SK-N-SH treated with all-trans-retinoic acid at 6 μM for 48 hours (cell line): ENCODE measurements around the gene MINAR1.

Source experiments
- ATAC-seq: fragments of 200-7000 bp; cut with Tn5 transposase; 3 replicates; pipeline ENCODE4 v1.9.1; 2020; ENCODE audit warnings: mild to moderate bottlenecking, moderate library complexity
- ARNTL ChIP-seq: fragments of 450-650 bp; formaldehyde crosslinking; IDR thresholded peaks from 2 replicates; pipeline ENCODE4 v1.5.0; 2020; ENCODE audit warnings: low read depth, mild to moderate bottlenecking, moderate library complexity, borderline replicate concordance
- BACH2 ChIP-seq: fragments of 250-450 bp; sonication (Bioruptor Pico); IDR thresholded peaks from 2 replicates; pipeline ENCODE4 v1.9.0; 2021; ENCODE audit warnings: mild to moderate bottlenecking, borderline replicate concordance
- CSDC2 ChIP-seq: fragments of 250-450 bp; sonication (Bioruptor Pico); IDR thresholded peaks from 2 replicates; pipeline ENCODE4 v1.5.0; 2020; ENCODE audit warnings: mild to moderate bottlenecking, moderate library complexity
- CSRNP3 ChIP-seq: fragments of 250-450 bp; sonication (Bioruptor Pico); IDR thresholded peaks from 2 replicates; pipeline ENCODE4 v1.5.1; 2021; ENCODE audit warnings: mild to moderate bottlenecking, moderate library complexity
- ESRRG ChIP-seq: fragments of 250-450 bp; sonication (Bioruptor Pico); IDR thresholded peaks from 2 replicates; pipeline ENCODE4 v1.6.1; 2021; ENCODE audit warnings: mild to moderate bottlenecking
- GLIS3 ChIP-seq: fragments of 250-450 bp; sonication (Bioruptor Pico); IDR thresholded peaks from 2 replicates; pipeline ENCODE4 v1.5.0; 2020; ENCODE audit warnings: mild to moderate bottlenecking, moderate library complexity
- ISL1 ChIP-seq: fragments of 250-450 bp; sonication (Bioruptor Pico); IDR thresholded peaks from 2 replicates; pipeline ENCODE4 v2.1.2; 2022; ENCODE audit warnings: mild to moderate bottlenecking, moderate library complexity
- OSR1 ChIP-seq: fragments of 250-450 bp; sonication (Bioruptor Pico); IDR thresholded peaks from 2 replicates; pipeline ENCODE4 v1.8.0; 2022; ENCODE audit warnings: moderate library complexity, mild to moderate bottlenecking, inconsistent platforms
- PATZ1 ChIP-seq: fragments of 250-450 bp; sonication (Bioruptor Pico); IDR thresholded peaks from 2 replicates; pipeline ENCODE4 v1.8.0; 2020; ENCODE audit warnings: mild to moderate bottlenecking, moderate library complexity, borderline replicate concordance
- POU6F1 ChIP-seq: fragments of 250-450 bp; sonication (Bioruptor Pico); IDR thresholded peaks from 2 replicates; pipeline ENCODE4 v1.8.0; 2021; ENCODE audit warnings: low read depth, mild to moderate bottlenecking, moderate library complexity, borderline replicate concordance
- PPARA ChIP-seq: fragments of 250-450 bp; sonication (Bioruptor Pico); IDR thresholded peaks from 2 replicates; pipeline ENCODE4 v1.5.0; 2020; ENCODE audit warnings: mild to moderate bottlenecking, borderline replicate concordance
- RARB ChIP-seq: fragments of 250-450 bp; sonication (Bioruptor Pico); IDR thresholded peaks from 2 replicates; pipeline ENCODE4 v1.8.0; 2021; ENCODE audit warnings: mild to moderate bottlenecking, moderate library complexity
- SNAI2 ChIP-seq: fragments of 250-450 bp; sonication (Bioruptor Pico); IDR thresholded peaks from 2 replicates; pipeline ENCODE4 v1.5.0; 2020; ENCODE audit warnings: mild to moderate bottlenecking, moderate library complexity
- TCF4 ChIP-seq: fragments of 250-450 bp; sonication (Bioruptor Pico); IDR thresholded peaks from 2 replicates; pipeline ENCODE4 v1.8.0; 2021; ENCODE audit warnings: mild to moderate bottlenecking, moderate library complexity, borderline replicate concordance
- TOX ChIP-seq: fragments of 250-450 bp; sonication (Bioruptor Pico); IDR thresholded peaks from 2 replicates; pipeline ENCODE4 v1.8.0; 2021; ENCODE audit warnings: mild to moderate bottlenecking, moderate library complexity, borderline replicate concordance
- TSHZ2 ChIP-seq: fragments of 250-450 bp; sonication (Bioruptor Pico); IDR thresholded peaks from 2 replicates; pipeline ENCODE4 v1.5.0; 2020; ENCODE audit warnings: mild to moderate bottlenecking, moderate library complexity
- ZFP30 ChIP-seq: fragments of 450-650 bp; formaldehyde crosslinking; IDR thresholded peaks from 2 replicates; pipeline ENCODE4 v1.5.0; 2022; ENCODE audit warnings: mild to moderate bottlenecking, moderate library complexity
- ZNF565 ChIP-seq: fragments of 450-650 bp; formaldehyde crosslinking; conservative IDR thresholded peaks from 2 replicates; pipeline ENCODE4 v1.5.0; 2020; ENCODE audit warnings: low read depth, mild to moderate bottlenecking, moderate library complexity
- ZNF70 ChIP-seq: fragments of 450-650 bp; formaldehyde crosslinking; IDR thresholded peaks from 2 replicates; pipeline ENCODE4 v1.5.0; 2020; ENCODE audit warnings: mild to moderate bottlenecking, moderate library complexity
- ZNF8 ChIP-seq: fragments of 450-650 bp; formaldehyde crosslinking; IDR thresholded peaks from 2 replicates; pipeline ENCODE4 v1.5.0; 2020; ENCODE audit warnings: mild to moderate bottlenecking, moderate library complexity

MINAR1 gene

GRCh38 chr15:79396850-79397249, 35.3 kb upstream of the MINAR1 start:
- ATAC-seq: no peak

GRCh38 chr15:79397269-79397910, 34.7 kb upstream of the MINAR1 start:
- no peak for ATAC-seq
- TF ChIP-seq ZNF565 (CRISPR knock-in tag) (no peak), ZFP30 (CRISPR knock-in tag) (no peak), ARNTL (no peak), ZNF8 (CRISPR knock-in tag) (no peak), CSDC2 (CRISPR knock-in tag) (no peak)

More at GRCh38 chr15:79396850-79397249, 35.3 kb upstream of the MINAR1 start:
- no peak for TF ChIP-seq POU6F1 (CRISPR knock-in tag)
- no peak for TF ChIP-seq SNAI2

GRCh38 chr15:79399606-79400005, 32.5 kb upstream of the MINAR1 start:
- TF ChIP-seq ZNF70 (CRISPR knock-in tag): no peak
- no peak for TF ChIP-seq POU6F1 (CRISPR knock-in tag)
- TF ChIP-seq TOX (CRISPR knock-in tag): no peak
- TF ChIP-seq PPARA (CRISPR knock-in tag): no peak
- no peak for TF ChIP-seq TCF4 (CRISPR knock-in tag)
- TF ChIP-seq OSR1 (CRISPR knock-in tag): no peak
- no peak for TF ChIP-seq SNAI2
- no peak for TF ChIP-seq RARB (CRISPR knock-in tag)
- TF ChIP-seq CSRNP3 (CRISPR knock-in tag): no peak
- TF ChIP-seq ARNTL: no peak
- TF ChIP-seq BACH2 (CRISPR knock-in tag): no peak
- no peak for TF ChIP-seq GLIS3 (CRISPR knock-in tag)
- TF ChIP-seq ISL1: no peak
- no peak for ATAC-seq

GRCh38 chr15:79400650-79401049, 31.5 kb upstream of the MINAR1 start:
- TF ChIP-seq ZFP30 (CRISPR knock-in tag): no peak
- no peak for TF ChIP-seq TSHZ2 (CRISPR knock-in tag)
- TF ChIP-seq POU6F1 (CRISPR knock-in tag): no peak
- no peak for TF ChIP-seq TOX (CRISPR knock-in tag)
- no peak for TF ChIP-seq CSRNP3 (CRISPR knock-in tag)
- no peak for TF ChIP-seq ISL1
- no peak for TF ChIP-seq CSDC2 (CRISPR knock-in tag)
- TF ChIP-seq PATZ1 (CRISPR knock-in tag): no peak
- TF ChIP-seq RARB (CRISPR knock-in tag): no peak
- TF ChIP-seq PPARA (CRISPR knock-in tag): no peak
- no peak for TF ChIP-seq OSR1 (CRISPR knock-in tag)
- TF ChIP-seq ZNF565 (CRISPR knock-in tag): no peak
- TF ChIP-seq ARNTL: no peak
- no peak for TF ChIP-seq BACH2 (CRISPR knock-in tag)
- TF ChIP-seq ZNF70 (CRISPR knock-in tag): no peak
- no peak for TF ChIP-seq ESRRG
- no peak for TF ChIP-seq ZNF8 (CRISPR knock-in tag)
- TF ChIP-seq SNAI2: no peak
- ATAC-seq: no peak
